GM20000 (cell line): Measurements from ENCODE around the gene STK17B.
"Not testable (repeated sequence)": the region's sequence is repeated elsewhere in the genome, so short reads cannot be mapped to it uniquely, and the experiment has no call there.

Experiments used
- DNase-seq: peaks from one replicate; pipeline ENCODE4 v3.0.0; 2012; ENCODE audit warnings: low spot score
- CTCF ChIP-seq: IDR thresholded peaks from 2 replicates; pipeline ENCODE4 v1.5.1; 2012; ENCODE audit warnings: mild to moderate bottlenecking, control low read depth; ENCODE audit errors: extremely low read depth, missing control alignments

The STK17B gene

GRCh38 chr2:196099916-196100315, 71.5 kb downstream of the STK17B start:
- TF ChIP-seq CTCF: no peak
- no peak for DNase-seq

- no peak for DNase-seq
- no peak for TF ChIP-seq CTCF
Measured at GRCh38 chr2:196097864-196098660, 73.3 kb downstream of the STK17B start.

GRCh38 chr2:196096982-196097745, 74.2 kb downstream of the STK17B start:
- DNase-seq: no peak
- TF ChIP-seq CTCF: no peak

GRCh38 chr2:196096264-196096663, 75.1 kb downstream of the STK17B start:
- TF ChIP-seq CTCF: no peak
- DNase-seq: no peak

GRCh38 chr2:196089448-196089847, 81.9 kb downstream of the STK17B start:
- DNase-seq: not testable (repeated sequence)

GRCh38 chr2:196088203-196088602, 83.2 kb downstream of the STK17B start:
- no peak for TF ChIP-seq CTCF
- DNase-seq: no peak

GRCh38 chr2:196086517-196087368, 84.6 kb downstream of the STK17B start:
- no peak for DNase-seq
- no peak for TF ChIP-seq CTCF
